HFF-Myc (cell line): ENCODE results near the gene SIRT3.
A peak's percentile ranks its signal among the peaks of the same experiment; 100 is the strongest.
"Not testable (repeated sequence)": the region's sequence is repeated elsewhere in the genome, so short reads cannot be mapped to it uniquely, and the experiment has no call there.

Experiments
- DNase-seq: peaks from one replicate; pipeline ENCODE4 v3.0.0-alpha.2; 2011; ENCODE audit warnings: low read depth; ENCODE audit errors: extremely low read depth
- H3K4me3 ChIP-seq: replicated peaks from 2 replicates; pipeline ENCODE4 v1.5.1; 2011; ENCODE audit warnings: low read depth, mild to moderate bottlenecking, control low read depth, low read length
- TF ChIP-seq, protein P1 (sequence below): IDR thresholded peaks from 2 replicates; pipeline ENCODE4 v1.5.1; 2012; ENCODE audit warnings: mild to moderate bottlenecking, low read depth, low read length, control low read depth; ENCODE audit errors: missing control alignments

SIRT3 gene

DNA sequence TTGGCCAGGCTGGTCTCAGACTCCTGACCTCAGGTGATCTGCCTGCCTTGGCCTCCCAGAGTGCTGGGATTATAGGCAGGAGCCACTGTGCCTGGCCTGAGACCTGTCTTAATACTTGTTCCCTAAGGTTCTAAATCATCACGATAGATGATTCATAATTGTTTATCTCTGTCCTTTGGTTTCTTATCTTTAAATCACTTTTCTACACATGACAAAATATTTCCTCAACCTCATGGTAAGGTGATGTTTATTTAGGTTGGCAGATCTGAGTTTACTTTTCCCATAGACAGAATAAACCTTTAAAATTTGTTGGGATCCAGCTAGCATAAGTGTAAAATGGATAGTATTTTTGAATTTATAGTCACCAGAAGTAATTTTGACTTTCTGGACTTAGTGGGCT, 4.2 kb upstream of the SIRT3 start:
- DNase-seq: no peak
- no peak overlapping the region for H3K4me3 ChIP-seq
- TF ChIP-seq, protein P1, sequence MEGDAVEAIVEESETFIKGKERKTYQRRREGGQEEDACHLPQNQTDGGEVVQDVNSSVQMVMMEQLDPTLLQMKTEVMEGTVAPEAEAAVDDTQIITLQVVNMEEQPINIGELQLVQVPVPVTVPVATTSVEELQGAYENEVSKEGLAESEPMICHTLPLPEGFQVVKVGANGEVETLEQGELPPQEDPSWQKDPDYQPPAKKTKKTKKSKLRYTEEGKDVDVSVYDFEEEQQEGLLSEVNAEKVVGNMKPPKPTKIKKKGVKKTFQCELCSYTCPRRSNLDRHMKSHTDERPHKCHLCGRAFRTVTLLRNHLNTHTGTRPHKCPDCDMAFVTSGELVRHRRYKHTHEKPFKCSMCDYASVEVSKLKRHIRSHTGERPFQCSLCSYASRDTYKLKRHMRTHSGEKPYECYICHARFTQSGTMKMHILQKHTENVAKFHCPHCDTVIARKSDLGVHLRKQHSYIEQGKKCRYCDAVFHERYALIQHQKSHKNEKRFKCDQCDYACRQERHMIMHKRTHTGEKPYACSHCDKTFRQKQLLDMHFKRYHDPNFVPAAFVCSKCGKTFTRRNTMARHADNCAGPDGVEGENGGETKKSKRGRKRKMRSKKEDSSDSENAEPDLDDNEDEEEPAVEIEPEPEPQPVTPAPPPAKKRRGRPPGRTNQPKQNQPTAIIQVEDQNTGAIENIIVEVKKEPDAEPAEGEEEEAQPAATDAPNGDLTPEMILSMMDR: no peak

GRCh38 chr11:238346-238745, 2.2 kb upstream of the SIRT3 start:
- not testable (repeated sequence) for DNase-seq
- H3K4me3 ChIP-seq: peak overlapping the region; percentile 97; the same call in 1 of the 2 replicates

DNA sequence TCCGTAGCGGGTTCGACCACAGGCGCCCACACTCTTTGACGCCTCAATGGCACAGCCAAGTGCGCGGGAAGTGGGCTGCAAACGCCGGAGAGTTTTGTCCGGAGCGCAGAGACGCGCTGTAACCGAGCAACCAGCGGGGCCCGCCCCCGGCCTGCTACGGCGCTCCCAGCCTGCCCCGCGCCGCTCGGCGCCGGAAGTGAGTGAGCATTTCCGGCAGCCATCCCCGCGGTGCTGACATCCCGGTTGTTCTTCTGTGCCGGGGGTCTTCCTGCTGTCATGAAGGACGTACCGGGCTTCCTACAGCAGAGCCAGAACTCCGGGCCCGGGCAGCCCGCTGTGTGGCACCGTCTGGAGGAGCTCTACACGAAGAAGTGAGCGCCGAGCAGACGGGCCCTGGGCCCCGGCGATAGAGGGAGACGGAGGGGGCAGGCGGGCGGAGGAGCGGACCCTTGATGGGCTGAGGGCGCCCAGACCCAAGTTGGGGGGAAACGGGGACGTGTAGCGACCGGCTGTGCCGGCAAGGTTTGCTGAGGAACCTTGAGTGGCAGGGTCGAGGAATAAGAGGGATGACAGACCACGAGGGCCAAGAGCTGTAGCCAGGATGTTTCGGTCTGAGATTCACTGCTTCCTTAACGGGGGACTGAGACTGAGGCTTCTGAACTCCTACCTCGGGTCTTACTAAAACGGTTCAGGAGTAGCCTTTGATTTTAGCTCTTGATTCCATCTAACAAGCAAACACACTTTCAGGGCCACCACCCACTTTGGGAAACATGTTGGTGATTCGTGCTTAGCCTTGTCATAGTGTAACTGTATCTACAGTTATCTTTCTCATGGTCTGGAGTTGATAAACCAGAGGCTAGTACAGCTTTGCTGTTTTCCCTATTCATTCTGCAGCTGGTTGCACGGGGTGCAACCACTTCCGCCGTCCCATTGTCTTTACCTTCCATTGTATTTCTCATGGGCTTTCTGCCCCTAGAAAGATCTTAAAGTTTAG, 929 bp upstream of the SIRT3 start, which contains the start of gene PSMD13:
TSS of gene PSMD13 (plus strand) at position 203 of the 994 bp plus-strand sequence. CDS start at position 277, 74 bp downstream.
- TF ChIP-seq, protein P1: no peak
- DNase-seq: peak; percentile 50
- H3K4me3 ChIP-seq: peak within 1 kb of the TSS; percentile 97

DNA sequence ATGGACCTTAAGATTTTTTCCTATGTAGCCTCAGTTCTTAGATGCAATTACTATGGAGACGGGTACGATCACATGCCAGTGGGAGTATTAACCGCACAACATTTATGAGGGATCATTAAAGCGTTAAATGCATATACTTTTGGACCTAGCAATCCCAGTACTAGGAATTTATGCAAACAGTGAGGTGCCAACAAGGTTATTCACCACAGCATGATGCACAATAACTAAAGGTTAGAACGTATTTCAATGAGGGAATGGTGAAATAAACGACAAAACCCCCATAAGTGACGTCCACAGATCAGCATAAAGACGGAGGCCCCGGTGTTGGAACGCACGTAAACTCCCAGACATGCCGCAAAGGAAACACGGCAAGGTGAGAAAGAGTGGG, 539 bp downstream of the SIRT3 start:
- H3K4me3 ChIP-seq: peak overlapping the region; percentile 97
- no peak for DNase-seq
- TF ChIP-seq, protein P1: no peak

DNA sequence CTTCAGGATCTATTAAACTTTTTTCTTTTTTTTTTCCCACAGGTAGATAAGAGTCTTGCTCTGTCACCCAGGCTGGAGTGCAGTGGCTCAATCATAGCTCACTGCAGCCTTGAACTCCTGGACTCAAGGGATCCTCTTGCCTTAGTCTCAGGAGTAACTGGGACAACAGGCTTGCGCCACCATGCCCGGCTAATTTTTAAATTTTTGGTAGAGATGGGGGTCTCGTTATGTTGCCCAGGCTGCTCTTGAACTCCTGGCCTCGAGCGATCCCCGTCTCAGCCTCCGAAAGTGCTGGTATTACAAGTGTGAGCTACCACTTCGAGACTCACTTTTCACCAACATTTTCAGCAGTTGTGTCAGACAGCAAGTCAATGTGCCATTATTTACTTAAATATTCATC, 962 bp downstream of the SIRT3 start:
- TF ChIP-seq, protein P1: no peak
- no peak for DNase-seq
- H3K4me3 ChIP-seq: peak overlapping the region; percentile 97

- TF ChIP-seq, protein P1: no peak
- H3K4me3 ChIP-seq: no peak overlapping the region
- DNase-seq: no peak
Measured at GRCh38 chr11:232783-233565, 3.2 kb downstream of the SIRT3 start.

- no peak for DNase-seq
- H3K4me3 ChIP-seq: no peak overlapping the region
- TF ChIP-seq, protein P1: no peak
Measured at GRCh38 chr11:230431-230830, 5.7 kb downstream of the SIRT3 start.
